Kidney capillary endothelial cell (primary cell): Measurements from ENCODE around the gene CTXN1.

Experiments
- DNase-seq: peaks from one replicate; pipeline ENCODE4 v3.0.0-alpha.2; 2018; ENCODE audit warnings: low spot score

CTXN1 gene

GRCh38 chr19:7914099-7914498 is 11.8 kb downstream of the CTXN1 start:
- no peak for DNase-seq

- no peak for DNase-seq
Observed at GRCh38 chr19:7913652-7914051, 12.3 kb downstream of the CTXN1 start.

- no peak for DNase-seq
Observed at GRCh38 chr19:7912697-7913564, 13.0 kb downstream of the CTXN1 start.

- DNase-seq, result no peak
Observed at GRCh38 chr19:7912144-7912696, 13.7 kb downstream of the CTXN1 start.

- no peak for DNase-seq
Observed at GRCh38 chr19:7911508-7912143, 14.3 kb downstream of the CTXN1 start.

- DNase-seq, result no peak
Observed at GRCh38 chr19:7910321-7911161, 15.4 kb downstream of the CTXN1 start.

GRCh38 chr19:7909471-7910067 is 16.4 kb downstream of the CTXN1 start:
- no peak for DNase-seq

GRCh38 chr19:7908742-7909461 is 17.0 kb downstream of the CTXN1 start:
- DNase-seq, result no peak

GRCh38 chr19:7908078-7908699 is 17.7 kb downstream of the CTXN1 start:
- no peak for DNase-seq

- no peak for DNase-seq
Observed at GRCh38 chr19:7907544-7907943, 18.4 kb downstream of the CTXN1 start.

GRCh38 chr19:7907122-7907521 is 18.8 kb downstream of the CTXN1 start:
- no peak for DNase-seq

- no peak for DNase-seq
Observed at GRCh38 chr19:7905859-7906258, 20.1 kb downstream of the CTXN1 start.

- DNase-seq, result no peak
Observed at GRCh38 chr19:7905268-7905667, 20.7 kb downstream of the CTXN1 start.

- no peak for DNase-seq
Observed at GRCh38 chr19:7904074-7905020, 21.6 kb downstream of the CTXN1 start.

- peak; percentile 97 for DNase-seq
Observed at GRCh38 chr19:7903244-7904073, 22.5 kb downstream of the CTXN1 start, which contains the start of gene MAP2K7. Gene MAP2K7, plus strand, starts transcription at chr19:7903877. Its CDS starts 68 bp downstream, at chr19:7903945.

- DNase-seq, result no peak
Observed at GRCh38 chr19:7902796-7903243, 23.1 kb downstream of the CTXN1 start.

GRCh38 chr19:7901337-7901736 is 24.6 kb downstream of the CTXN1 start:
- no peak for DNase-seq

GRCh38 chr19:7900931-7901330 is 25.0 kb downstream of the CTXN1 start:
- DNase-seq, result no peak
